HepG2 (cell line): ENCODE data around the gene NXN. TPM values are rescaled to one million over a fixed set of nuclear protein-coding genes. Genes with fewer than 3 reads are reported as not detected.

Experiments used
- ATAC-seq: fragments of 200-7000 bp; cut with Tn5 transposase; 3 replicates; pipeline ENCODE4 v1.9.1; 2020; ENCODE audit warnings: mild to moderate bottlenecking, moderate library complexity
- BruUV-seq: library from RNA; stranded (reverse); fragments of 400-500 nt; replicated peaks from 2 replicates; lab custom pipeline; 2021; lab: Mats Ljungman, UMichigan
- CTCF ChIA-PET: fragments of 300-600 bp; formaldehyde crosslinking; extraction: SDS; loops from one replicate; lab custom pipeline; 2021; ENCODE audit warnings: low total read pairs, inconsistent platforms, low intra/inter-chr PET ratio; lab: Yijun Ruan, JAX
- POLR2A ChIA-PET: fragments of 350-600 bp; sonication (Branson Sonifier 250); formaldehyde crosslinking; loops from one replicate; lab custom pipeline; 2020; ENCODE audit warnings: antibody characterized with exemption, inconsistent platforms; lab: Yijun Ruan, JAX
- DNase-seq: peaks from one replicate; pipeline ENCODE4 v3.0.0-alpha.2; 2015; ENCODE audit warnings: low spot score
- FAIRE-seq: peaks from 3 replicates; lab custom pipeline; 2011; peaks lifted over from hg19 to GRCh38; lab: Jason Lieb, UNC
- H2AFZ ChIP-seq: one replicate; pipeline ENCODE4 v1.6.1; 2011; ENCODE audit warnings: low read length, inconsistent platforms
- H3K27ac ChIP-seq: fragments of 300-600 bp; 3 replicates; pipeline ENCODE4 v1.8.0; 2011; ENCODE audit warnings: mixed run types, mild to moderate bottlenecking, mixed read lengths, low read length, inconsistent platforms; ENCODE audit not compliant: insufficient read depth; ENCODE audit errors: extremely low read length
- H3K27me3 ChIP-seq, 2 experiments: fragments of 200-600 bp in 1 of 2; 2 replicates in 1 of 2; 3 replicates in 1 of 2; pipeline versions ENCODE4 v1.6.0 to v1.8.0; 2011; ENCODE audit warnings: low read length in 2 of 2, mild to moderate bottlenecking in 2 of 2, moderate library complexity in 2 of 2, inconsistent platforms in 1 of 2; ENCODE audit not compliant: insufficient read depth in 2 of 2, control insufficient read depth in 1 of 2
- H3K36me3 ChIP-seq, 2 experiments: fragments of 200-600 bp in 1 of 2; replicated peaks in 1 of 2; 2 replicates in 1 of 2; 3 replicates in 1 of 2; pipeline versions ENCODE4 v1.5.1 to v1.8.0; 2011; ENCODE audit warnings: low read length in 2 of 2, inconsistent platforms in 1 of 2; ENCODE audit not compliant: insufficient read depth in 2 of 2, control insufficient read depth in 1 of 2
- H3K4me1 ChIP-seq: 2 replicates; pipeline ENCODE4 v1.5.1; 2012; ENCODE audit warnings: low read length, inconsistent platforms; ENCODE audit not compliant: insufficient read depth
- H3K4me2 ChIP-seq: 2 replicates; pipeline ENCODE4 v1.6.0; 2011; ENCODE audit warnings: low read depth, low read length, inconsistent platforms
- H3K4me3 ChIP-seq, 3 experiments: fragments of 200-600 bp in 1 of 3; sonication (generic), shearing (Covaris generic) in 1 of 3; replicated peaks in 1 of 3; 2 replicates each; pipeline ENCODE4 v1.5.1; 2011 to 2016; ENCODE audit warnings: low read length in 3 of 3, inconsistent platforms in 2 of 3, low read depth in 2 of 3, mild to moderate bottlenecking in 2 of 3, control low read depth in 1 of 3, mixed read lengths in 1 of 3; ENCODE audit not compliant: insufficient read depth in 1 of 3
- H3K79me2 ChIP-seq: one replicate; pipeline ENCODE4 v1.6.1; 2011; ENCODE audit warnings: low read length, inconsistent platforms; ENCODE audit not compliant: insufficient read depth
- H3K9ac ChIP-seq: 2 replicates; pipeline ENCODE4 v1.6.0; 2011; ENCODE audit warnings: mild to moderate bottlenecking, low read depth, low read length, inconsistent platforms; ENCODE audit not compliant: insufficient read depth
- H3K9me3 ChIP-seq: 2 replicates; pipeline ENCODE4 v1.5.1; 2012; ENCODE audit warnings: mild to moderate bottlenecking, low read length
- H4K20me1 ChIP-seq: 2 replicates; pipeline ENCODE4 v1.6.0; 2011; ENCODE audit warnings: inconsistent platforms, mild to moderate bottlenecking, low read length, moderate library complexity; ENCODE audit not compliant: insufficient read depth
- ARNT2 ChIP-seq: sonication (generic); formaldehyde crosslinking; IDR thresholded peaks from 2 replicates; pipeline ENCODE4 v1.8.0; 2022; ENCODE audit warnings: mild to moderate bottlenecking, low read depth, missing genetic modification reagents, moderate library complexity
- THRA ChIP-seq: sonication (generic); formaldehyde crosslinking; IDR thresholded peaks from 2 replicates; pipeline ENCODE4 v1.4.0; 2020; ENCODE audit warnings: missing genetic modification reagents, borderline replicate concordance
- YEATS2 ChIP-seq: sonication (generic); formaldehyde crosslinking; IDR thresholded peaks from 2 replicates; pipeline ENCODE4 v1.4.0; 2020; ENCODE audit warnings: missing genetic modification reagents, borderline replicate concordance
- ZNF562 ChIP-seq: sonication (generic); formaldehyde crosslinking; IDR thresholded peaks from 2 replicates; pipeline ENCODE4 v1.8.0; 2022; ENCODE audit warnings: missing genetic modification reagents, borderline replicate concordance
- ZNF768 ChIP-seq: sonication (generic); formaldehyde crosslinking; IDR thresholded peaks from 2 replicates; pipeline ENCODE4 v1.4.0; 2020; ENCODE audit warnings: missing genetic modification reagents
- ZNF775 ChIP-seq: sonication (generic); formaldehyde crosslinking; IDR thresholded peaks from 2 replicates; pipeline ENCODE4 v1.4.0; 2020; ENCODE audit warnings: missing genetic modification reagents, mild to moderate bottlenecking, moderate library complexity, borderline replicate concordance
- WGBS: methylation state at CpG from one replicate; pipeline ENCODE4 v1.1.6; 2017; ENCODE audit warnings: low lambda C conversion rate; 5-methylcytosine and 5-hydroxymethylcytosine counted together
- in situ Hi-C: cut with HindIII; loops from 2 replicates; pipeline ENCODE4 v1.10.0; 2017; ENCODE audit warnings: low pct_unique_long_range_greater_than_20kb; ENCODE audit not compliant: extremely low pct_ligation_motif_present
- intact Hi-C: fragments of 100-400 bp; cut with micrococcal nuclease; formaldehyde crosslinking; loops from one replicate; pipeline ENCODE4 v1.10.0; 2022; ENCODE audit not compliant: unreplicated experiment
- polyA plus RNA-seq, 8 experiments: library from polyadenylated mRNA; depleted of rRNA in 3 of 8; stranded (reverse) in 7 of 8; unstranded in 1 of 8; fragments of >200 nt; fragmentation: Illumina TruSeq in 4 of 8; extraction: Trizol in 4 of 8; gene quantifications; 2 replicates each; pipeline versions ENCODE4 v1.2.1 to v1.2.3, GENCODE V29; 2011 to 2016; ENCODE audit warnings: low read depth in 4 of 8, missing spikeins in 1 of 8, mixed read lengths in 1 of 8; ENCODE audit not compliant: insufficient read depth in 1 of 8
- total RNA-seq, 5 experiments: library from RNA; depleted of rRNA; stranded (reverse); fragments of >200 nt; fragmentation: Illumina TruSeq; extraction: Trizol; gene quantifications; 2 replicates each; pipeline ENCODE4 v1.2.3, GENCODE V29; 2016; ENCODE audit warnings: low read depth in 1 of 5

NXN gene
- total and polyA plus RNA-seq, 2 of the 13 experiments (the other 11 are each of a cell fraction or from before 2014, with no cell fraction given) = 22.2 to 24.3 TPM

GRCh38 chr17:897970-898619 is 81.5 kb downstream of the NXN start:
- Histone ChIP-seq H2AFZ (no peak overlapping the region), H3K27me3 (no peaks in the 10 kb centered on the region), H3K36me3 (no peaks in the 10 kb centered on the region; a peak in 1 of 5 replicates), H4K20me1 (no peaks in the 10 kb centered on the region), H3K27ac (no peak overlapping the region), H3K9ac (no peak overlapping the region), H3K4me3 (no peak overlapping the region), H3K4me1 (peaks cover 14% of the 10 kb centered on the region; the same call in 1 of the 2 replicates), H3K4me2 (no peak overlapping the region), H3K9me3 (no peaks in the 10 kb centered on the region), H3K79me2 (peaks cover 2% of the 10 kb centered on the region)
- BruUV-seq = no TSS peak
- intact Hi-C loops = no loop called here
- TF ChIP-seq ZNF775 (no peak), THRA (CRISPR knock-in tag) (no peak), YEATS2 (CRISPR knock-in tag) (no peak), ARNT2 (CRISPR knock-in tag) (no peak), ZNF768 (CRISPR knock-in tag) (peak; percentile 53), ZNF562 (no peak)
- FAIRE-seq (no peak), ATAC-seq (no peak), DNase-seq (no peak)
- ChIA-PET POLR2A (no interaction called here), CTCF (no interaction called here)
- WGBS = 85% methylated on average over 2 of the region's 10 CpGs
- in situ Hi-C loops = no loop called here
